Mesenchymal stem cell (in vitro differentiated cells and primary cell): ENCODE data around the gene DLGAP1.
A peak's percentile ranks its signal among the peaks of the same experiment; 100 is the strongest.

Experiments used
- DNase-seq: peaks from one replicate; pipeline ENCODE4 v3.0.0-alpha.2; 2013
- H2AFZ ChIP-seq: one replicate; pipeline ENCODE4 v1.6.1; 2013; ENCODE audit warnings: low read depth, mild to moderate bottlenecking, control low read depth, inconsistent platforms, low read length, moderate library complexity
- H2AK5ac ChIP-seq: 2 replicates; pipeline ENCODE4 v1.6.1; 2013; ENCODE audit warnings: low read length, moderate library complexity, mild to moderate bottlenecking, inconsistent platforms; ENCODE audit not compliant: severe bottlenecking
- H2BK120ac ChIP-seq: one replicate; pipeline ENCODE4 v1.6.1; 2013; ENCODE audit warnings: low read depth, mild to moderate bottlenecking, inconsistent platforms, low read length, moderate library complexity
- H2BK12ac ChIP-seq, 2 experiments: one replicate each; pipeline ENCODE4 v1.6.1; 2013; ENCODE audit warnings: inconsistent platforms in 2 of 2, low read length in 2 of 2, mild to moderate bottlenecking in 2 of 2, moderate library complexity in 2 of 2, control low read depth in 1 of 2
- H2BK15ac ChIP-seq: one replicate; pipeline ENCODE4 v1.6.1; 2013; ENCODE audit warnings: mild to moderate bottlenecking, low read depth, inconsistent platforms; ENCODE audit not compliant: poor library complexity, severe bottlenecking
- H2BK5ac ChIP-seq: 2 replicates; pipeline ENCODE4 v1.6.1; 2013; ENCODE audit warnings: low read depth, mild to moderate bottlenecking, low read length, control low read depth, inconsistent platforms; ENCODE audit not compliant: poor library complexity, severe bottlenecking
- H3K14ac ChIP-seq, 2 experiments: one replicate each; pipeline ENCODE4 v1.6.1; 2013; ENCODE audit warnings: inconsistent platforms in 2 of 2, low read length in 2 of 2, control low read depth in 1 of 2, mild to moderate bottlenecking in 1 of 2, moderate library complexity in 1 of 2
- H3K18ac ChIP-seq, 2 experiments: one replicate each; pipeline ENCODE4 v1.6.1; 2013; ENCODE audit warnings: inconsistent platforms in 2 of 2, low read length in 2 of 2, control low read depth in 1 of 2, low read depth in 1 of 2, mild to moderate bottlenecking in 1 of 2
- H3K23ac ChIP-seq, 2 experiments: one replicate each; pipeline ENCODE4 v1.6.1; 2013; ENCODE audit warnings: inconsistent platforms in 2 of 2, low read length in 2 of 2, mild to moderate bottlenecking in 2 of 2, moderate library complexity in 2 of 2, control low read depth in 1 of 2
- H3K27ac ChIP-seq: 2 replicates; pipeline ENCODE4 v1.5.1; 2013; ENCODE audit warnings: mild to moderate bottlenecking, moderate library complexity, low read length, control low read depth, inconsistent platforms; ENCODE audit not compliant: poor library complexity, severe bottlenecking
- H3K27me3 ChIP-seq, 2 experiments: 2 replicates each; pipeline versions ENCODE4 v1.6.1 to v1.7.0; 2013; ENCODE audit warnings: low read length in 2 of 2, mild to moderate bottlenecking in 2 of 2, moderate library complexity in 2 of 2, control low read depth in 1 of 2, inconsistent platforms in 1 of 2; ENCODE audit not compliant: control insufficient read depth in 1 of 2, insufficient read depth in 1 of 2
- H3K36me3 ChIP-seq, 2 experiments: 2 replicates each; pipeline versions ENCODE4 v1.6.1 to v1.7.0; 2013; ENCODE audit warnings: low read length in 2 of 2, control low read depth in 1 of 2, inconsistent platforms in 1 of 2, low read depth in 1 of 2, mild to moderate bottlenecking in 1 of 2; ENCODE audit not compliant: insufficient read depth in 2 of 2, control insufficient read depth in 1 of 2
- H3K4ac ChIP-seq, 2 experiments: one replicate each; pipeline ENCODE4 v1.6.1; 2013; ENCODE audit warnings: inconsistent platforms in 2 of 2, low read length in 2 of 2, mild to moderate bottlenecking in 2 of 2, moderate library complexity in 2 of 2, control low read depth in 1 of 2, low read depth in 1 of 2
- H3K4me1 ChIP-seq: 2 replicates; pipeline ENCODE4 v1.6.1; 2013; ENCODE audit warnings: low read depth, low read length, control low read depth; ENCODE audit not compliant: control insufficient read depth, insufficient read depth
- H3K4me2 ChIP-seq: 2 replicates; pipeline ENCODE4 v1.6.1; 2013; ENCODE audit warnings: low read length, mild to moderate bottlenecking, inconsistent platforms; ENCODE audit not compliant: poor library complexity, severe bottlenecking
- H3K4me3 ChIP-seq, 2 experiments: 2 replicates each; pipeline versions ENCODE4 v1.5.1 to v1.7.0; 2013; ENCODE audit warnings: low read length in 2 of 2, mild to moderate bottlenecking in 2 of 2, control low read depth in 1 of 2, low read depth in 1 of 2; ENCODE audit not compliant: insufficient read depth in 1 of 2
- H3K79me1 ChIP-seq: replicated peaks from 2 replicates; pipeline ENCODE4 v1.6.1; 2013; ENCODE audit warnings: mild to moderate bottlenecking, control low read depth, low read length, inconsistent platforms; ENCODE audit not compliant: poor library complexity, severe bottlenecking
- H3K9ac ChIP-seq: 2 replicates; pipeline ENCODE4 v1.7.0; 2013; ENCODE audit warnings: mild to moderate bottlenecking, low read length, moderate library complexity
- H3K9me3 ChIP-seq: 2 replicates; pipeline ENCODE4 v1.7.0; 2013; ENCODE audit warnings: mild to moderate bottlenecking, low read length; ENCODE audit not compliant: control insufficient read depth
- H4K8ac ChIP-seq: one replicate; pipeline ENCODE4 v1.6.1; 2013; ENCODE audit warnings: inconsistent platforms, mild to moderate bottlenecking, low read length, moderate library complexity
- H4K91ac ChIP-seq: one replicate; pipeline ENCODE4 v1.6.1; 2013; ENCODE audit warnings: mild to moderate bottlenecking, low read length, inconsistent platforms
- WGBS: methylation state at CpG from one replicate; pipeline ENCODE4 v1.1.7; 2013; ENCODE audit warnings: mixed read lengths; 5-methylcytosine and 5-hydroxymethylcytosine counted together

DLGAP1 gene

DNA sequence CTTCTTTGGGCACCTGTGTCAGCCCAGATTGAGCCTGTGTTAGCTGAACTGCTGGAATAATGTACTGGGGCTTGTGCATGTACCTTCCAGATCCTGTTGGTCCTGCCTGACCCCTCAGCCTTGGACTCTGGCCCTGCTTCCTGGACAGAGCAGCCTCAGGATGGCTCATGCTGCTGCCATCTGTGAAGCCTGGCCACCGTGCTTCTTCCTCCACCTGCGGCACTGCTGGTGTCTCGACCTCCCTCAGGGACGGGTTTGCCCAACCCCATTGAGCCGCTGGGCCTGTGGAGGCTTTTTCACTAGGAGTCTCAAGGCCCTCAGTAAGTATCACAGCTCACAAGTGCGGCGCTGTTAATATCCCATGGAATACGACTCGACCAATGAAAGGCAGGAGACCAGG, 662.4 kb downstream of the DLGAP1 start:
- Histone ChIP-seq H2BK120ac (no peak overlapping the region), H4K8ac (no peak overlapping the region), H3K23ac (no peak overlapping the region), H3K36me3 (peaks cover 0 to 5% of the 10 kb centered on the region in 2 experiments), H3K4me3 (no peak overlapping the region), H2BK5ac (no peak overlapping the region), H3K27ac (no peak overlapping the region), H3K18ac (no peak overlapping the region), H3K4me2 (no peak overlapping the region), H3K4ac (no peak overlapping the region), H3K9ac (no peak overlapping the region), H2BK12ac (no peak overlapping the region), H2AFZ (no peak overlapping the region), H2AK5ac (peak overlapping the region; percentile 79), H3K9me3 (no peaks in the 10 kb centered on the region), H3K14ac (peak overlapping the region in 1 of 2 experiments; percentile 45), H3K4me1 (peaks cover 16% of the 10 kb centered on the region), H3K27me3 (no peaks in the 10 kb centered on the region), H4K91ac (peak overlapping the region; percentile 2), H2BK15ac (no peak overlapping the region), H3K79me1 (peaks cover 2% of the 10 kb centered on the region)
- no peak for DNase-seq
- WGBS, result 95% methylated on average over 9 of the region's 9 CpGs

DNA sequence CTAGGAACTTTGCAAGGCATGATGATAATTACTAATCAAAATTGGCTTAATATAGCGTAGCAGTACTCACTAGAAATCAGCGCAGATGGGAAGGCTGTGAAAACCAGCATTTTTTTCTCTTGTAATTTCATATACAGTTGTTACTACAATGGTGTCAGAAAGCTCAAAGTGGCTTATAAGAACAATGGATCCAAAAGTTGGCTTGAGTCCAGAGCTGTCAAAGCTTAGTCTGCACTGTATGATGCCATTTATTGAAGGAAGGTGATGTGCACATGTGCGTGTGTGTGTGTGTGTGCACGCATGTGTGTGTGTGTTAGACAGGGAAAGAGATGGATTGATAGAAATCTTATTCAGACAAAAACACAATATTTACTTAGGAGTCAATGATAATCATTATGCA, 663.9 kb downstream of the DLGAP1 start:
- Histone ChIP-seq H3K9me3 (no peaks in the 10 kb centered on the region), H2AFZ (no peak overlapping the region), H2BK15ac (no peak overlapping the region), H4K91ac (no peak overlapping the region), H3K36me3 (peaks cover 0 to 5% of the 10 kb centered on the region in 2 experiments), H3K14ac (no peak overlapping the region), H2AK5ac (no peak overlapping the region), H2BK5ac (no peak overlapping the region), H3K4me3 (no peak overlapping the region), H3K27me3 (no peaks in the 10 kb centered on the region), H3K18ac (no peak overlapping the region), H4K8ac (no peak overlapping the region), H2BK120ac (no peak overlapping the region), H3K9ac (no peak overlapping the region), H3K4me1 (peaks cover 15% of the 10 kb centered on the region), H3K4me2 (no peak overlapping the region), H3K23ac (no peak overlapping the region), H2BK12ac (no peak overlapping the region), H3K4ac (no peak overlapping the region), H3K79me1 (peaks cover 2% of the 10 kb centered on the region), H3K27ac (no peak overlapping the region)
- no peak for DNase-seq
- WGBS, result 75% methylated on average over 2 of the region's 4 CpGs

DNA sequence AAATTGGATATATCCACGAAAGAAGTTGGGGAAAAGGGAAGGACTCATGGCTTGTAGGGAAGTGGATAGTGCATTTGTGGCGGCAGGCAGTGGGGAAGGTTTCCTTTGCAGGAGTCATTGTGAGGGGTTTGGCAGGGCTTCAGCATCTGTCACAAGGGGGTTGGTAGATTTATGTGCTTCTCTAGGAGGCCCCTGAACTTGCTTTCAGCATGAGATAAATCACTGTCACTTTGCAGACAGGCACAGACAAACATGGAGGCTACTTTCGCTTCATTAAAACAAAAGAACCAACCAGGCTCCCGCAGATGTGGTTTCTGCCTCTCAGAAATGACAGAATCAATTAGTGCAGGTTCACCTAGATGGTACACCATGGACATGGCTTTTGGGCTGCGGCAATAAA, 664.4 kb downstream of the DLGAP1 start:
- H2BK12ac ChIP-seq, result no peak overlapping the region
- no peak overlapping the region for H4K91ac ChIP-seq
- H3K27ac ChIP-seq, result no peak overlapping the region
- H3K4me3 ChIP-seq, result no peak overlapping the region
- peaks cover 15% of the 10 kb centered on the region for H3K4me1 ChIP-seq
- no peak overlapping the region for H2BK120ac ChIP-seq
- H3K27me3 ChIP-seq, result no peaks in the 10 kb centered on the region
- H2AK5ac ChIP-seq, result no peak overlapping the region
- no peak overlapping the region for H2AFZ ChIP-seq
- no peak overlapping the region for H4K8ac ChIP-seq
- no peak overlapping the region for H3K4me2 ChIP-seq
- H2BK15ac ChIP-seq, result no peak overlapping the region
- H3K23ac ChIP-seq, result no peak overlapping the region
- WGBS, result 73% methylated on average over 5 of the region's 5 CpGs
- no peak overlapping the region for H3K9ac ChIP-seq
- no peak overlapping the region for H3K18ac ChIP-seq
- no peaks in the 10 kb centered on the region for H3K9me3 ChIP-seq
- no peak overlapping the region for H3K14ac ChIP-seq
- DNase-seq, result peak; percentile 9
- peaks cover 0 to 5% of the 10 kb centered on the region in 2 experiments for H3K36me3 ChIP-seq
- peaks cover 2% of the 10 kb centered on the region for H3K79me1 ChIP-seq
- H3K4ac ChIP-seq, result no peak overlapping the region
- H2BK5ac ChIP-seq, result no peak overlapping the region

DNA sequence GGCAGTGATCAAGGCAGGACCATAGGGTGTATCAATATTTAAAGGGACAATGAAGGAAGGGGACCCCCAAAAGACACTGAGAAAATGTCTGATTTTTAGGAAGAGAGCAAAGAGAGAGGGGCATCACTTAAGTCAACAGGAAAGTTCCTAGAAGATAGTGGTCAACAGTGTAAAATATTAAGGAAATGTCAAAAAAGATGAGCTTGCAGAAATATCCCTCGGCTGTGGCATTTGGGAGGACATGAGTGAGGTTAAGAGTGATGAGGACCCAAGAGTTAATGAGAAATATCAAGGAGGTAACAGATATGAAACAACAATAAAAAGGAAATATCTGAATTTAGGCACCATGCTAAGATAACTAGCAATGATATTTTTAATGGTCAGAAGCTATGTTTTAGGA, 665.6 kb downstream of the DLGAP1 start:
- Histone ChIP-seq H4K91ac (no peak overlapping the region), H2BK12ac (no peak overlapping the region), H3K27me3 (no peaks in the 10 kb centered on the region), H2AFZ (no peak overlapping the region), H3K4me1 (peaks cover 14% of the 10 kb centered on the region), H3K27ac (no peak overlapping the region), H3K36me3 (peaks cover 0 to 8% of the 10 kb centered on the region in 2 experiments), H3K4me3 (no peak overlapping the region), H3K9me3 (no peaks in the 10 kb centered on the region), H4K8ac (no peak overlapping the region), H3K4ac (no peak overlapping the region), H3K4me2 (no peak overlapping the region), H3K14ac (no peak overlapping the region), H3K18ac (no peak overlapping the region), H3K9ac (no peak overlapping the region), H2BK15ac (no peak overlapping the region), H2AK5ac (no peak overlapping the region), H2BK5ac (no peak overlapping the region), H2BK120ac (no peak overlapping the region), H3K23ac (no peak overlapping the region), H3K79me1 (peaks cover 2% of the 10 kb centered on the region)
- WGBS, result 94% methylated on average over 1 of the region's 1 CpG
- no peak for DNase-seq
